ENCODE measurements around the gene TSPEAR. TPM values are rescaled to one million over a fixed set of nuclear protein-coding genes. Genes with fewer than 3 reads are reported as not detected.

TSPEAR gene
- total RNA-seq, 6 experiments from 2014 or later, result not detected

DNA sequence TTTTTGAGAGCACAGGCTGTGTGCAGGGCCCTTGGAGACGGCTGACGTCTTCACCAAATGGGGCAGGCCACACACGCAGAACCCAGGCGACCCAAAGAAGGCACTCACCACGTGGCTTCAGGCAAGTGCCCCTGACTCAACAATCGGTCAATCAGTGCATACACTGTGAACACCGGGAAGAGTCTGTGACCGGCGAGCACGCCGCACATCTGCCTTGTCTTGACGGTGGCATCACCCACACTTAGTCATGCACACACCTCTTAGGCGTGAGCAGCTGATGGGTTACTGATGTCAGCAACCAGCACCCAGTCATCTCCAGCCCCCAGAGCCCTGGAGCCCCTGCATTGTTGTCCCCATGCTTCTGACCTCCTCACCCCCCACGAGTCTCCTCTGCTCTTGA lies 261.0 kb downstream of the TSPEAR start:
- peaks cover 19% of the 10 kb centered on the region for H3K27me3 Mint-ChIP-seq (ENCODE audit: insufficient read depth)
- TF ChIP-seq, protein P1, sequence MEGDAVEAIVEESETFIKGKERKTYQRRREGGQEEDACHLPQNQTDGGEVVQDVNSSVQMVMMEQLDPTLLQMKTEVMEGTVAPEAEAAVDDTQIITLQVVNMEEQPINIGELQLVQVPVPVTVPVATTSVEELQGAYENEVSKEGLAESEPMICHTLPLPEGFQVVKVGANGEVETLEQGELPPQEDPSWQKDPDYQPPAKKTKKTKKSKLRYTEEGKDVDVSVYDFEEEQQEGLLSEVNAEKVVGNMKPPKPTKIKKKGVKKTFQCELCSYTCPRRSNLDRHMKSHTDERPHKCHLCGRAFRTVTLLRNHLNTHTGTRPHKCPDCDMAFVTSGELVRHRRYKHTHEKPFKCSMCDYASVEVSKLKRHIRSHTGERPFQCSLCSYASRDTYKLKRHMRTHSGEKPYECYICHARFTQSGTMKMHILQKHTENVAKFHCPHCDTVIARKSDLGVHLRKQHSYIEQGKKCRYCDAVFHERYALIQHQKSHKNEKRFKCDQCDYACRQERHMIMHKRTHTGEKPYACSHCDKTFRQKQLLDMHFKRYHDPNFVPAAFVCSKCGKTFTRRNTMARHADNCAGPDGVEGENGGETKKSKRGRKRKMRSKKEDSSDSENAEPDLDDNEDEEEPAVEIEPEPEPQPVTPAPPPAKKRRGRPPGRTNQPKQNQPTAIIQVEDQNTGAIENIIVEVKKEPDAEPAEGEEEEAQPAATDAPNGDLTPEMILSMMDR (IDR thresholded peaks at IDR 0.05), result no peak
- H3K36me3 Mint-ChIP-seq (ENCODE audit: low read depth), result peaks cover 5% of the 10 kb centered on the region
- no peak overlapping the region for H3K27ac Mint-ChIP-seq
- no peak overlapping the region for H3K4me3 Mint-ChIP-seq
- DNase-seq, result no peak
- H3K4me1 Mint-ChIP-seq (ENCODE audit: low read depth), result no peaks in the 10 kb centered on the region
- H3K9me3 Mint-ChIP-seq, result peaks cover 33% of the 10 kb centered on the region

DNA sequence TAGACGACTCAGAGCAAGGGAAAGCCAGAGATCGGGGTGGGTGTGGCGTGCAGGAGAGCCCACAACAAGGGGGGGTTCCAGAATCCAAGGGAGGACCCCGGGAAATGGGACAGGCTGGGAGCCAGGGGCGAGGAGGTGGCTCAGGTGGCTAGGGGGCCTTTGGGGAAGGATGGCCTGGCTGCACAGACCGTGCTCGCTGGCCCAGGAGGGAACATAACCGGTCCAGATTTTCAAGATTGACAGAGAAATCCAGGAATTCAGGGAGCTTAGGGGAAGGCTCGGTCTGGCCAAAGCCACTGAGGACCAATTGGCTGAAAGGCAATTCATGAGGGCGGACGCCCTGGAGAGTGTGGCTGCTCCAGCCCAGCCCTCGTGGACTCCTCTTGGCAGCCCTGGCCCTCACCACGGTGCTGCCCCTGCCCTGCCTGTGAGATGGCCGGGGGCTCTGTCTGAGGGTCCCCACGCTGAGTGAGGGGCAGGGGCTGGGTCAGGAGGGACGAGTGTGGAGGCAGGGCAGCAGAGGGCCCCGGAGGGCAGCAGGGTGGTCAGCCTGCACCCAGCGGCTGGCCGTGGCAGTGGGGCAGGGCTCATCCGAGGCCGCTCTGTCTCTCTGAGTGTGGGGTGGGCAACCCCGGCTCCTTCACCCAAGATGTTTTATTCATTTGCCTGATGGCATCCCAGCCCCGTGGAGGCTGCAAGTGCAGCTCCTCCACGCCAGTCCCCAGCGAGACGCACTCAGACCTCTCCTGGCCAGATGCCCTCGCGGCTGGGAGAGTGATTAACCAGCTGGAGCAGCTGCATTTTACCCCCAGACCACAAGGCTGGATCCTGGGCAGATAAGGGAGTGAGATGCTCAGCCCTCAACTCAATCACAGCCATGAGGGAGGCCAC lies 261.7 kb downstream of the TSPEAR start:
- H3K27ac Mint-ChIP-seq, result no peak overlapping the region
- TF ChIP-seq, protein P1 (IDR thresholded peaks at IDR 0.05), result no peak
- DNase-seq, result no peak
- H3K4me1 Mint-ChIP-seq (ENCODE audit: low read depth), result no peaks in the 10 kb centered on the region
- peaks cover 22% of the 10 kb centered on the region for H3K27me3 Mint-ChIP-seq (ENCODE audit: insufficient read depth)
- H3K4me3 Mint-ChIP-seq, result no peak overlapping the region
- peaks cover 5% of the 10 kb centered on the region for H3K36me3 Mint-ChIP-seq (ENCODE audit: low read depth)
- H3K9me3 Mint-ChIP-seq, result peaks cover 39% of the 10 kb centered on the region

DNA sequence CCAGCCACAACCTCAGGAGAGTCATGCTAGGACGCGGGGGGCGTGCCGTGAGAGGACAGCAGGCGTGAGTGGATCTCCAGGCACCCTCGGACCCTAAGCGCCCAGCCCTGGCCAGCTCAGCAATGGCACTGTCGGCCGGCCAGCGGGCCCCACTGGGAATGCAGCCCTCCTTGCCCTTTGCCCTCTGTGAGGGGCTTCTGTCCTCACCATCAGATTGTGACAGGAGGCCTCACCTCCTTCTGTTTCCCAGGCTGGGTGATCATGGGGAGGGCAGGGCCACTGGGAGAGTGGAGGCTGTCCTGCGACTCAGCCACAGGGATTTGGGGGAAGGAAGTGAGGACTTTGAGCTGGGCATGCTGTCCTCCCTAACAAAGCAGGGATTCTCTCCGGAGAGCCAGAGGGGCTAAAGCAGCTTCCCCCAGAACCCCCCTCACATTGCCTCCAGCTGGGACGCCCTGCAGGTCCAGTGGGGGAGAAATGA lies 262.7 kb downstream of the TSPEAR start:
- Mint-ChIP-seq H3K9me3 (peaks cover 36% of the 10 kb centered on the region; the same call in 1 of the 2 replicates), H3K27me3 (ENCODE audit: insufficient read depth) (peaks cover 22% of the 10 kb centered on the region), H3K27ac (no peak overlapping the region), H3K4me3 (no peak overlapping the region), H3K4me1 (ENCODE audit: low read depth) (no peaks in the 10 kb centered on the region), H3K36me3 (ENCODE audit: low read depth) (no peaks in the 10 kb centered on the region; the same call in 1 of the 2 replicates)
- TF ChIP-seq, protein P1 (IDR thresholded peaks at IDR 0.05), result no peak
- no peak for DNase-seq

Other genes starting within 250 kb of the TSPEAR start
- not detected for gene KRTAP10-1, start 171.4 kb downstream of the TSPEAR start, total RNA-seq (2021; fragmentation: NEBNext Ultra II Directional; extraction: Animal tissue kit (Norgen Biotek cat#: 25700))
- gene KRTAP10-2, start 160.1 kb downstream of the TSPEAR start, total RNA-seq (2021; fragmentation: NEBNext Ultra II Directional; extraction: Animal tissue kit (Norgen Biotek cat#: 25700)), result not detected
- not detected for gene KRTAP10-3, start 152.8 kb downstream of the TSPEAR start, total RNA-seq (2021; fragmentation: NEBNext Ultra II Directional; extraction: Animal tissue kit (Norgen Biotek cat#: 25700))
- gene KRTAP10-4, start 137.8 kb downstream of the TSPEAR start, total RNA-seq (2021; fragmentation: NEBNext Ultra II Directional; extraction: Animal tissue kit (Norgen Biotek cat#: 25700)), result not detected
- gene KRTAP10-5, start 131.0 kb downstream of the TSPEAR start, total RNA-seq (2021; fragmentation: NEBNext Ultra II Directional; extraction: Animal tissue kit (Norgen Biotek cat#: 25700)), result not detected
- gene KRTAP10-6, start 119.1 kb downstream of the TSPEAR start, total RNA-seq (2021; fragmentation: NEBNext Ultra II Directional; extraction: Animal tissue kit (Norgen Biotek cat#: 25700)), result not detected
- gene KRTAP10-7, start 111.0 kb downstream of the TSPEAR start, total RNA-seq (2021; fragmentation: NEBNext Ultra II Directional; extraction: Animal tissue kit (Norgen Biotek cat#: 25700)), result not detected
- gene KRTAP10-8, start 99.5 kb downstream of the TSPEAR start, total RNA-seq (2021; fragmentation: NEBNext Ultra II Directional; extraction: Animal tissue kit (Norgen Biotek cat#: 25700)), result not detected
- gene KRTAP10-9, start 84.5 kb downstream of the TSPEAR start, total RNA-seq (2021; fragmentation: NEBNext Ultra II Directional; extraction: Animal tissue kit (Norgen Biotek cat#: 25700)), result not detected
- gene KRTAP10-10, start 74.2 kb downstream of the TSPEAR start, total RNA-seq (2021; fragmentation: NEBNext Ultra II Directional; extraction: Animal tissue kit (Norgen Biotek cat#: 25700)), result not detected
- gene KRTAP10-11, start 65.2 kb downstream of the TSPEAR start, total RNA-seq (2021; fragmentation: NEBNext Ultra II Directional; extraction: Animal tissue kit (Norgen Biotek cat#: 25700)), result not detected
- not detected for gene KRTAP12-4, start 56.9 kb downstream of the TSPEAR start, total RNA-seq (2021; fragmentation: NEBNext Ultra II Directional; extraction: Animal tissue kit (Norgen Biotek cat#: 25700))
- not detected for gene KRTAP12-3, start 53.6 kb downstream of the TSPEAR start, total RNA-seq (2021; fragmentation: NEBNext Ultra II Directional; extraction: Animal tissue kit (Norgen Biotek cat#: 25700))
- gene KRTAP12-2, start 44.6 kb downstream of the TSPEAR start, total RNA-seq (2021; fragmentation: NEBNext Ultra II Directional; extraction: Animal tissue kit (Norgen Biotek cat#: 25700)), result not detected
- gene KRTAP12-1, start 29.4 kb downstream of the TSPEAR start, total RNA-seq (2021; fragmentation: NEBNext Ultra II Directional; extraction: Animal tissue kit (Norgen Biotek cat#: 25700)), result not detected
- not detected for gene KRTAP10-12, start 14.4 kb downstream of the TSPEAR start, total RNA-seq (2021; fragmentation: NEBNext Ultra II Directional; extraction: Animal tissue kit (Norgen Biotek cat#: 25700))
- 10 to 100 TPM; 53.5 to 73.3 (median 61.0) TPM for gene UBE2G2, start 90.2 kb upstream of the TSPEAR start, total RNA-seq (2021; fragmentation: NEBNext Ultra II Directional; extraction: Animal tissue kit (Norgen Biotek cat#: 25700))
- 100 to 1,000 TPM; 116 to 160 (median 147) TPM for gene SUMO3, start 106.5 kb upstream of the TSPEAR start, total RNA-seq (2021; fragmentation: NEBNext Ultra II Directional; extraction: Animal tissue kit (Norgen Biotek cat#: 25700))
- gene PTTG1IP, start 162.1 kb upstream of the TSPEAR start, total RNA-seq (2021; fragmentation: NEBNext Ultra II Directional; extraction: Animal tissue kit (Norgen Biotek cat#: 25700)), result 100 to 1,000 TPM; 241 to 290 (median 277) TPM
- under 1 TPM in 3 of 6 experiments, not detected in 3; 0.19 to 0.45 (median 0.33) TPM for gene ITGB2, start 209.3 kb upstream of the TSPEAR start, total RNA-seq (2021; fragmentation: NEBNext Ultra II Directional; extraction: Animal tissue kit (Norgen Biotek cat#: 25700))
- 10 to 100 TPM; 27.7 to 34.7 (median 31.5) TPM for gene SLX9, start 228.5 kb upstream of the TSPEAR start, total RNA-seq (2021; fragmentation: NEBNext Ultra II Directional; extraction: Animal tissue kit (Norgen Biotek cat#: 25700))